GM23338 (cell line): Measurements from ENCODE around the gene LAMTOR4. TPM values are rescaled to one million over a fixed set of nuclear protein-coding genes. Genes with fewer than 3 reads are reported as not detected.
A peak's percentile ranks its signal among the peaks of the same experiment; 100 is the strongest.

Experiments
- ATAC-seq: fragments of 200-7000 bp; cut with Tn5 transposase; 3 replicates; pipeline ENCODE4 v1.9.1; 2020
- DNase-seq: peaks from one replicate; pipeline ENCODE4 v3.0.0-alpha.2; 2015; ENCODE audit warnings: low spot score
- H2AFZ ChIP-seq: fragments of 200-600 bp; sonication (generic); 2 replicates; pipeline ENCODE4 v1.8.0; 2016; ENCODE audit warnings: antibody characterized with exemption, mild to moderate bottlenecking, moderate library complexity
- H3F3A ChIP-seq: fragments of 200-600 bp; sonication (generic); replicated peaks from 2 replicates; pipeline ENCODE4 v1.8.0; 2017; ENCODE audit warnings: antibody characterized with exemption, mixed run types, low read depth
- H3K27ac ChIP-seq: fragments of 200-600 bp; sonication (generic); 2 replicates; pipeline ENCODE4 v1.6.1; 2016; ENCODE audit warnings: low read depth
- H3K27me3 ChIP-seq: fragments of 200-600 bp; sonication (generic); 2 replicates; pipeline ENCODE4 v1.8.0; 2016; ENCODE audit warnings: mild to moderate bottlenecking, mixed run types, moderate library complexity; ENCODE audit not compliant: insufficient read depth
- H3K36me3 ChIP-seq: fragments of 200-600 bp; sonication (generic); 2 replicates; pipeline ENCODE4 v1.8.0; 2016; ENCODE audit warnings: mild to moderate bottlenecking; ENCODE audit not compliant: insufficient read depth
- H3K4me1 ChIP-seq: fragments of 200-600 bp; sonication (generic); 2 replicates; pipeline ENCODE4 v1.8.0; 2016; ENCODE audit warnings: mild to moderate bottlenecking, moderate library complexity; ENCODE audit not compliant: insufficient read depth
- H3K4me2 ChIP-seq: fragments of 200-600 bp; sonication (generic); 2 replicates; pipeline ENCODE4 v1.7.1; 2017; ENCODE audit warnings: mixed run types
- H3K4me3 ChIP-seq: fragments of 200-600 bp; sonication (generic); 2 replicates; pipeline ENCODE4 v1.6.1; 2016; ENCODE audit warnings: mixed run types
- H3K79me2 ChIP-seq: fragments of 200-600 bp; sonication (generic); replicated peaks from 2 replicates; pipeline ENCODE4 v1.8.0; 2017; ENCODE audit warnings: mild to moderate bottlenecking; ENCODE audit not compliant: insufficient read depth
- H3K9me2 ChIP-seq: fragments of 200-600 bp; sonication (generic); 2 replicates; pipeline ENCODE4 v1.8.0; 2017; ENCODE audit not compliant: insufficient read depth
- H4K20me1 ChIP-seq: fragments of 200-600 bp; sonication (generic); replicated peaks from 2 replicates; pipeline ENCODE4 v1.8.0; 2017; ENCODE audit warnings: mild to moderate bottlenecking; ENCODE audit not compliant: insufficient read depth
- H3K27ac Mint-ChIP-seq: 2 replicates; pipeline ENCODE4 v1.8.0; 2020; ENCODE audit warnings: inconsistent platforms, mild to moderate bottlenecking, moderate library complexity, mixed read lengths
- H3K27me3 Mint-ChIP-seq: 3 replicates; pipeline ENCODE4 v1.8.0; 2022; ENCODE audit warnings: low read depth, mild to moderate bottlenecking, moderate library complexity, mixed read lengths, inconsistent platforms; ENCODE audit not compliant: insufficient read depth, poor library complexity
- H3K36me3 Mint-ChIP-seq: 3 replicates; pipeline ENCODE4 v1.8.0; 2021; ENCODE audit warnings: low read depth, mild to moderate bottlenecking, inconsistent platforms, moderate library complexity, mixed read lengths
- H3K4me1 Mint-ChIP-seq: 3 replicates; pipeline ENCODE4 v1.8.0; 2020; ENCODE audit warnings: mild to moderate bottlenecking, inconsistent platforms, mixed read lengths
- H3K4me3 Mint-ChIP-seq: 3 replicates; pipeline ENCODE4 v1.8.0; 2021; ENCODE audit warnings: moderate library complexity, mild to moderate bottlenecking, inconsistent platforms, mixed read lengths
- H3K9me3 Mint-ChIP-seq: 3 replicates; pipeline ENCODE4 v1.8.0; 2020; ENCODE audit warnings: moderate library complexity, mild to moderate bottlenecking, inconsistent platforms, mixed read lengths
- CREB1 ChIP-seq: fragments of 250-450 bp; sonication (Bioruptor Pico); IDR thresholded peaks from 2 replicates; pipeline ENCODE4 v1.5.0; 2020; ENCODE audit warnings: low read depth, mild to moderate bottlenecking, moderate library complexity
- CTCF ChIP-seq, 2 experiments: fragments of 200-600 bp in 1 of 2; sonication (generic) in 1 of 2; conservative IDR thresholded peaks; 2 replicates each; pipeline versions ENCODE4 v1.5.1 to v1.6.1; 2016 to 2017; ENCODE audit warnings: antibody characterized with exemption in 2 of 2, low read depth in 2 of 2, mild to moderate bottlenecking in 2 of 2, moderate library complexity in 1 of 2
- ETS1 ChIP-seq: IDR thresholded peaks from 2 replicates; pipeline ENCODE4 v1.6.1; 2016; ENCODE audit warnings: antibody characterized with exemption
- EZH2 ChIP-seq: fragments of 200-600 bp; sonication (generic); IDR thresholded peaks from one replicate; pipeline ENCODE4 v1.8.0; 2017; ENCODE audit warnings: antibody characterized with exemption, mild to moderate bottlenecking, low read depth; ENCODE audit not compliant: unreplicated experiment
- EZH2phosphoT487 ChIP-seq: fragments of 200-600 bp; sonication (generic); IDR thresholded peaks from one replicate; pipeline ENCODE4 v1.8.1; 2018; ENCODE audit warnings: antibody characterized with exemption; ENCODE audit not compliant: unreplicated experiment
- JUNB ChIP-seq: IDR thresholded peaks from one replicate; pipeline ENCODE4 v1.6.1; 2016; ENCODE audit warnings: antibody characterized with exemption; ENCODE audit not compliant: unreplicated experiment
- NANOG ChIP-seq: IDR thresholded peaks from 2 replicates; pipeline ENCODE4 v1.6.1; 2016; ENCODE audit warnings: antibody characterized with exemption, borderline replicate concordance
- POLR2AphosphoS5 ChIP-seq: IDR thresholded peaks from 2 replicates; pipeline ENCODE4 v1.6.1; 2016; ENCODE audit warnings: antibody characterized with exemption, low read depth
- ZNF114 ChIP-seq: fragments of 250-450 bp; sonication (Bioruptor Pico); IDR thresholded peaks from 2 replicates; pipeline ENCODE4 v1.5.0; 2020; ENCODE audit warnings: mild to moderate bottlenecking, moderate library complexity
- ZNF331 ChIP-seq: fragments of 250-450 bp; sonication (Bioruptor Pico); IDR thresholded peaks from 2 replicates; pipeline ENCODE4 v1.5.0; 2020; ENCODE audit warnings: low read depth, mild to moderate bottlenecking, moderate library complexity
- polyA plus RNA-seq: library from polyadenylated mRNA; unstranded; fragments of >200 nt; fragmentation: Nextera tagmentation; extraction: Ambion mirVana; gene quantifications from 2 replicates; pipeline ENCODE4 v1.2.1, GENCODE V29; 2016
- total RNA-seq: library from RNA; depleted of rRNA; stranded (reverse); fragments of >200 nt; shearing (Covaris generic); gene quantifications from 2 replicates; pipeline ENCODE4 v1.2.3, GENCODE V29; 2014
- TF ChIP-seq, protein P1 (sequence below): fragments of 250-450 bp; sonication (Bioruptor Pico); IDR thresholded peaks from 2 replicates; pipeline ENCODE4 v1.5.0; 2020; ENCODE audit warnings: mild to moderate bottlenecking, moderate library complexity

The LAMTOR4 gene
- total and polyA plus RNA-seq, 2 experiments from 2014 or later, result 145 to 333 TPM

DNA sequence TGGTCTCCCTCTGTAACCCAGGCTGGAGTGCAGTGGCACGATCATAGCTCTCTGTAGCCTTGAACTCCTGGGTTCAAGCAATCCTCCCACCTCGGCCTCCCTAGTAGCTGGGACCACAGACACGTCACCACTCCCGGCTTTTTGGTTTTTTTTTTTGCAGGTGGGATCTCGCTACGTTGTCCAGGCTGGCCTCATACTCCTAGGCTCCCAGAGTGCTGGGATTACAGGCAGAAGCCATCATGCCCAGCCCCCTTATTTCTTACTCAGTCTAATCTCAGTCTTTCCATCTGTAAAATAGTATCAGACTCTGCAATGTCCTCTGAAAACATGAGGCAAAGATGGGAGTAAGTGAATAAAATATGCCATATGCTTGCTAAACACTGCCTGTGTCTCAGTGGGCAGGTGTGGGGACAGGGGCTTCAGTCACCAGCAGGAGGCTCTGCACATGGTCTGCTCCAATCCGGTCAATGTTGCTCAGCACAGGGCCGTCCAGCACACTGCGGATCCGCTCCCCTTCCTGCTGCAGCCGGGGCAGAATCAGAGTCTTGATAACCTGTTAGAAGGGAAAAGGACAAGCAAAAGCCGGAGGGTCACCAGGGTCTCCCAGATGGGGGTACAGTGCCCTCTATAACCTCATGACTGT is 39.1 kb upstream of the LAMTOR4 start (continued):
- peak; percentile 26 to 33 for TF ChIP-seq CTCF (conservative IDR thresholded peaks at IDR 0.05; ENCODE audit: low read depth in 2 of 2)

DNA sequence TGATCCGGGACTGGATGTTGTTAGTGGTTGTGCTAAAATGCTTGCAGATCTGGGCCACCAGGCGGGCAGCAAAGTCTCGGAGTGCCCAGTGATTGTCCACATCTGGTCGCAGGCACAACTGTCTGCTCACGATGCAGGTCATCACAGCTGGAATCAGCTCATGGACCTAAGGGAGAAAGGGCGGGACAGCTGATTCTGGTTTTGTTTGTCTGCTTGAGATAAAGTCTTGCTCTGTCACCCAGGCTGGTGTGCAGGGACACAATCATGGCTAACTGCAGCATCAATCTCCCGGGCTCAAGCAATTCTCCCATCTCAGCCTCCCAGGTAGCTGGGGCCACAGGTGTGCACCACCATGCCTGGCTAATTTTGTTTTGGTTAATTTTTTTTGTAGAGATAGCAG is 37.6 kb upstream of the LAMTOR4 start:
- no peak overlapping the region for H3K27ac ChIP-seq
- no peaks in the 10 kb centered on the region for H3K9me2 ChIP-seq
- H3K27me3 ChIP-seq, result no peaks in the 10 kb centered on the region
- peaks cover 78% of the 10 kb centered on the region for H3K36me3 Mint-ChIP-seq
- H3K4me1 ChIP-seq, result no peaks in the 10 kb centered on the region
- H3K9me3 Mint-ChIP-seq, result no peaks in the 10 kb centered on the region
- no peaks in the 10 kb centered on the region for H4K20me1 ChIP-seq
- H3K27me3 Mint-ChIP-seq, result peaks cover 15% of the 10 kb centered on the region
- H3K36me3 ChIP-seq, result peaks cover 17% of the 10 kb centered on the region; the same call in 1 of the 2 replicates
- H3K79me2 ChIP-seq, result no peaks in the 10 kb centered on the region
- DNase-seq (no peak), ATAC-seq (no peak)
- H2AFZ ChIP-seq, result no peak overlapping the region
- H3K4me2 ChIP-seq, result no peak overlapping the region
- no peak overlapping the region for H3K27ac Mint-ChIP-seq
- H3F3A ChIP-seq, result no peaks in the 10 kb centered on the region; the same call in 1 of the 2 replicates
- peaks cover 2% of the 10 kb centered on the region; the same call in 1 of the 3 replicates for H3K4me1 Mint-ChIP-seq
- H3K4me3 ChIP-seq, result no peak overlapping the region
- no peak overlapping the region for H3K4me3 Mint-ChIP-seq
- TF ChIP-seq CREB1 (CRISPR knock-in tag) (no peak), ZNF114 (no peak), ZNF331 (CRISPR knock-in tag) (no peak), EZH2 (no peak), ETS1 (no peak), POLR2AphosphoS5 (no peak), CTCF (conservative IDR thresholded peaks at IDR 0.05; ENCODE audit: low read depth in 2 of 2) (no peak), NANOG (no peak), EZH2phosphoT487 (no peak), JUNB (no peak)
- TF ChIP-seq, protein P1, sequence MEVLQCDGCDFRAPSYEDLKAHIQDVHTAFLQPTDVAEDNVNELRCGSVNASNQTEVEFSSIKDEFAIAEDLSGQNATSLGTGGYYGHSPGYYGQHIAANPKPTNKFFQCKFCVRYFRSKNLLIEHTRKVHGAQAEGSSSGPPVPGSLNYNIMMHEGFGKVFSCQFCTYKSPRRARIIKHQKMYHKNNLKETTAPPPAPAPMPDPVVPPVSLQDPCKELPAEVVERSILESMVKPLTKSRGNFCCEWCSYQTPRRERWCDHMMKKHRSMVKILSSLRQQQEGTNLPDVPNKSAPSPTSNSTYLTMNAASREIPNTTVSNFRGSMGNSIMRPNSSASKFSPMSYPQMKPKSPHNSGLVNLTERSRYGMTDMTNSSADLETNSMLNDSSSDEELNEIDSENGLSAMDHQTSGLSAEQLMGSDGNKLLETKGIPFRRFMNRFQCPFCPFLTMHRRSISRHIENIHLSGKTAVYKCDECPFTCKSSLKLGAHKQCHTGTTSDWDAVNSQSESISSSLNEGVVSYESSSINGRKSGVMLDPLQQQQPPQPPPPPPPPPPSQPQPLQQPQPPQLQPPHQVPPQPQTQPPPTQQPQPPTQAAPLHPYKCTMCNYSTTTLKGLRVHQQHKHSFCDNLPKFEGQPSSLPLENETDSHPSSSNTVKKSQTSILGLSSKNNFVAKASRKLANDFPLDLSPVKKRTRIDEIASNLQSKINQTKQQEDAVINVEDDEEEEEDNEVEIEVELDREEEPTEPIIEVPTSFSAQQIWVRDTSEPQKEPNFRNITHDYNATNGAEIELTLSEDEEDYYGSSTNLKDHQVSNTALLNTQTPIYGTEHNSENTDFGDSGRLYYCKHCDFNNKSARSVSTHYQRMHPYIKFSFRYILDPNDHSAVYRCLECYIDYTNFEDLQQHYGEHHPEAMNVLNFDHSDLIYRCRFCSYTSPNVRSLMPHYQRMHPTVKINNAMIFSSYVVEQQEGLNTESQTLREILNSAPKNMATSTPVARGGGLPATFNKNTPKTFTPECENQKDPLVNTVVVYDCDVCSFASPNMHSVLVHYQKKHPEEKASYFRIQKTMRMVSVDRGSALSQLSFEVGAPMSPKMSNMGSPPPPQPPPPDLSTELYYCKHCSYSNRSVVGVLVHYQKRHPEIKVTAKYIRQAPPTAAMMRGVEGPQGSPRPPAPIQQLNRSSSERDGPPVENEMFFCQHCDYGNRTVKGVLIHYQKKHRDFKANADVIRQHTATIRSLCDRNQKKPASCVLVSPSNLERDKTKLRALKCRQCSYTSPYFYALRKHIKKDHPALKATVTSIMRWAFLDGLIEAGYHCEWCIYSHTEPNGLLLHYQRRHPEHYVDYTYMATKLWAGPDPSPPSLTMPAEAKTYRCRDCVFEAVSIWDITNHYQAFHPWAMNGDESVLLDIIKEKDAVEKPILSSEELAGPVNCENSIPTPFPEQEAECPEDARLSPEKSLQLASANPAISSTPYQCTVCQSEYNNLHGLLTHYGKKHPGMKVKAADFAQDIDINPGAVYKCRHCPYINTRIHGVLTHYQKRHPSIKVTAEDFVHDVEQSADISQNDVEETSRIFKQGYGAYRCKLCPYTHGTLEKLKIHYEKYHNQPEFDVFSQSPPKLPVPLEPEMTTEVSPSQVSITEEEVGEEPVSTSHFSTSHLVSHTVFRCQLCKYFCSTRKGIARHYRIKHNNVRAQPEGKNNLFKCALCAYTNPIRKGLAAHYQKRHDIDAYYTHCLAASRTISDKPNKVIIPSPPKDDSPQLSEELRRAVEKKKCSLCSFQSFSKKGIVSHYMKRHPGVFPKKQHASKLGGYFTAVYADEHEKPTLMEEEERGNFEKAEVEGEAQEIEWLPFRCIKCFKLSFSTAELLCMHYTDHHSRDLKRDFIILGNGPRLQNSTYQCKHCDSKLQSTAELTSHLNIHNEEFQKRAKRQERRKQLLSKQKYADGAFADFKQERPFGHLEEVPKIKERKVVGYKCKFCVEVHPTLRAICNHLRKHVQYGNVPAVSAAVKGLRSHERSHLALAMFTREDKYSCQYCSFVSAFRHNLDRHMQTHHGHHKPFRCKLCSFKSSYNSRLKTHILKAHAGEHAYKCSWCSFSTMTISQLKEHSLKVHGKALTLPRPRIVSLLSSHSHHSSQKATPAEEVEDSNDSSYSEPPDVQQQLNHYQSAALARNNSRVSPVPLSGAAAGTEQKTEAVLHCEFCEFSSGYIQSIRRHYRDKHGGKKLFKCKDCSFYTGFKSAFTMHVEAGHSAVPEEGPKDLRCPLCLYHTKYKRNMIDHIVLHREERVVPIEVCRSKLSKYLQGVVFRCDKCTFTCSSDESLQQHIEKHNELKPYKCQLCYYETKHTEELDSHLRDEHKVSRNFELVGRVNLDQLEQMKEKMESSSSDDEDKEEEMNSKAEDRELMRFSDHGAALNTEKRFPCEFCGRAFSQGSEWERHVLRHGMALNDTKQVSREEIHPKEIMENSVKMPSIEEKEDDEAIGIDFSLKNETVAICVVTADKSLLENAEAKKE (CRISPR knock-in tag), result no peak
